Tongue (tissue), 2 donors: ENCODE data around the gene RASSF4. TPM values are rescaled to one million over a fixed set of nuclear protein-coding genes. Genes with fewer than 3 reads are reported as not detected.
"Not testable (repeated sequence)": the region's sequence is repeated elsewhere in the genome, so short reads cannot be mapped to it uniquely, and the experiment has no call there.

ENCODE experiments used
- DNase-seq: peaks from one replicate; pipeline ENCODE4 v3.0.0-alpha.2; 2015
- total RNA-seq: library from RNA; depleted of rRNA; stranded (reverse); fragments of >200 nt; gene quantifications from one replicate; pipeline ENCODE4 v1.2.3, GENCODE V29; 2014

RASSF4 gene
- total RNA-seq, 1 donor from 2014 or later: 60.9 TPM

DNA sequence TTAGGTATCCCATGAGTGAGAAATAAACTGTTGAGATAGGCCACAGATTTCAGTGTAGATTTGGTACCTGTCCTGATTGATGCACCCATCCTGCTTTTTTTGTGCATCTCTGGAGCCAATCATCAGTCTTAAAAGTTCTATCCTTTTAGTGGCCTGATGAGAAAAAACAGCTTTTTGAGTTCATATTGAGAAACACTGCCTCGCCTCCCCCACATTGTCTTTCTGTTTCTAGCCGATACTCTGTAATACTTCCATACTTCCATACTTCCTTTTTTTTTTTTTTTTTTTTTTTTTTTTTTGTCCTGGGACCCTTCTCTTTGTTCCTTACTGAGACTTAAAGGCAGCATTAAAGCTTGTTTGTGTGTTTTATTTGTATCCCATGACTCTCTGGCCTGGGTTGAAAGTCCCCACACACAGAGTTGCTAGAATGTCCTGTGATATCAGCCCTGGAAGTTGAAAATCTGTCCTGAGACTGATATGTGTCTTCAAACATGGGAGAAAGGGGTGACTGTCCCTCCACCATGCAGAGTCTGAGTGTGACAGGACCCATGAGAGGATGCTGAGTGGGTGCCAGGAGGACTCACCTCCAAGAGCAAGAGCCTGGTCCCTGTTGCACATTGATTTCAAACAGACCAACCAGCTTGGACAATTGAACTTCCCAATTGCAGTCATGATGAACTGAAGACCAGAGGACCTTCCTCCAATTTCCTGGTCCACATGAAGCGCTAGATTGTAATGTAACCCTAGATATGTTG, 46.9 kb downstream of the RASSF4 start:
- no peak for DNase-seq

DNA sequence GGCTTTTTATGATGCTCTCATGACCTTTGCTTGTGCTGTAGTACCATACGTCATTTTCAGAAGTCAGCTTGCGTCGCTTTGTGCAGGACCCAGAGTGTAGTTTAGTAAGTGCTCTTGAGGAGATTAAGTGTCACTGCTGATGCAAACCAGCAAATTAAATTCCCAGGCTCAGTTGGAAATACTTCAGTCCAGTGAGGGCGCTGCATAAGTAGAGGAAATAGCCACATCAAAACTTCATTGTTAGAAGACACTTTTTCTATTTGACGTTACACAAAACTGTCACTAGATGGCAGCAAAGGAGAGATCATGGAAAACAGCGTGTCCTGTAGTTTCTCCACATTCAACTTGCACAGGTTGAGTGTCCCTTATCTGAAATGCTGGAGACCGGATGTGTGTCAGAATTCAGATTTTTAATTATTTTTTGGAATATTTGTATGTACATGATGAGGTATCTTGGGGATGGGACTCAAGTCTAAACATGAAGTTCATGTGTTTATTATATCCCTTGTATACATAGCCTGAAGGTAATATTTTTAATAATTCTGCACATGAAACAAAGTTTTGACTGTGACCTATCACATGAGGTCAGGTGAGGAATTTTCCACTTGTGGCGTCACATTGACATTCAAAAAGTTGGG, 49.0 kb downstream of the RASSF4 start:
- peak; percentile 92 for DNase-seq

DNA sequence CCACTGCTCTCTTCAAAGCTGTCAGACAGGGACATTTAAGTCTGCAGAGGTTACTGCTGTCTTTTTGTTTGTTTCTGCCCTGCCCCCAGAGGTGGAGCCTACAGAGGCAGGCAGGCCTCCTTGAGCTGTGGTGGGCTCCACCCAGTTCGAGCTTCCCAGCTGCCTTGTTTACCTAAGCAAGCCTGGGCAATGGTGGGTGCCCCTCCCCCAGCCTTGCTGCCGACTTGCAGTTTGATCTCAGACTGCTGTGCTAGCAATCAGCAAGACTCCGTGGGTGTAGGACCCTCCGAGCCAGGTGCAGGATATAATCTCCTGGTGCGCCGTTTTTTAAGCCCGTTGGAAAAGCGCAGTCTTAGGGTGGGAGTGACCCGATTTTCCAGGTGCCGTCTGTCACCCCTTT, 55.0 kb downstream of the RASSF4 start:
- not testable (repeated sequence) for DNase-seq

DNA sequence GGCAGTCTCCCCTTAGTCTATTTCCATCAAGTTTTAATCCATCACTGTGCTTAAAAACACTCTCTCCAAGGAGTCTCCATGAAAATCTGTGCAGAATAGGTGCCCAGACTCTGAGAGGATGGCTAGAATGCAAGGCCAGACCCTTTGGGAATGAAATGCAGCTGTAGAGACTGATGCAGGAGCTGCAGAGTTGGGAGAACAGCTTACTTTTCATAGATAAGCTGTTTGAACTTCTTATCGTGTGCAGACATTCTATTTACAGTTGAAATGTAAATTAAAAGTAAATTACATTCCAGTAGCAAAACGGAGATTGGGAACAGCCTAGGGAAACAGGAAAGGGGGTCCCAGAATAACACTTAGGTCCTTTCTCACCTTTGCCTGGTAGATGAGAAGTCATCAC, 56.0 kb downstream of the RASSF4 start:
- DNase-seq: no peak

DNA sequence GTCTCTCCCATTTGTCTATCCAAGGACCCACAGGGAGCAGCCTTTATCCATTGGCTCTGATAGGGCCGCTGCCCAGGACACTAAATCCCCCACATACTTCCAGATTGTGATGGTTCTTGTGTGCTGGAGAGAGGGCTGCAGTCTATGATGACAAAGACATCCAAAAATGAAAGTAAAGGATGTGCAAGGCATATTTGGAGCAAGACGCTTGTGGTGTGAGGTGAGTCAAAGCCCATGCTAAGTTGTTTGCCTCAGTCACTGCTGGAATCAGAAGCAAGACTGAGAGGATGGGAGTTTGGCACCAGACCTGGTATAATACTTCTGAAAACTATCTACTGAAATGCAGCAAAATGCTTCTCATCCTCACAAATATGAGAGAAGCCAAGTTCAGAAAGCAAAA, 63.8 kb downstream of the RASSF4 start:
- DNase-seq: no peak

DNA sequence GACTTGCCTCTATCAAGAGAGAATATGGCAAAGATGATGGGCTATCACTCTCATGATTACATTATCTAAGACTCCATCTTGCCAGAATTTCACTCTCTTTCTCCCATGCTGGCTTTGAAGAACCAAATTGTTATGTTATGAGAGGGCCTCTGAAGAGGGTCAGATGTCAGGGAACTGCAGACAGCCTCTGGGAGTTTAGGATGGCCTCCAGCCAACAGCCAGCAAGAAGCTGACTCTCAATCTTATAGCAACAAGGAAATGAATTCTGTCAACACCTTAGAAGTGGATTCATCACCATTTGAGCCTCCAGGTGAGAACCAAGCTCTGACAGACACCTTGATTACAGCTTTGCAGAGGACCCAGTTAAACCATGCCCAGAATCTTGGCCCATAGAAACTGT, 74.7 kb downstream of the RASSF4 start:
- no peak for DNase-seq

DNA sequence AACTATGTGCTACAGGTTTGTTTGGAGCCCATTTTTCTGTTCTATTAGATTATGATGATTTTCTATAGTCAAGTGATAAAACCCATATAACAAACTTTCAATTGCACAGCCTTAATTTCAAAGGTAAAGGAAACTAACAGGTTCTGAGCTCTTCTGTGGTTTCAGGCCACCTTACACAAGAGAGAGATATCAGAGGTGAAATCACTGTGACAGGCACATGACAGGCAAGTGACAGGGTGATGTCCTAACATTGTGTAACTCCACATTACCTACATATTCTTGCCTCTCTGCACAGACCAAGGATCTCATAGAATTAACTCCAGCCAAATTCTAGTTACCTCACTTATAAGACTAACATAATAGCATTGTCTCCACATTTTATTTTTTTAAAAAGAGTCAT, 76.1 kb downstream of the RASSF4 start:
- no peak for DNase-seq

DNA sequence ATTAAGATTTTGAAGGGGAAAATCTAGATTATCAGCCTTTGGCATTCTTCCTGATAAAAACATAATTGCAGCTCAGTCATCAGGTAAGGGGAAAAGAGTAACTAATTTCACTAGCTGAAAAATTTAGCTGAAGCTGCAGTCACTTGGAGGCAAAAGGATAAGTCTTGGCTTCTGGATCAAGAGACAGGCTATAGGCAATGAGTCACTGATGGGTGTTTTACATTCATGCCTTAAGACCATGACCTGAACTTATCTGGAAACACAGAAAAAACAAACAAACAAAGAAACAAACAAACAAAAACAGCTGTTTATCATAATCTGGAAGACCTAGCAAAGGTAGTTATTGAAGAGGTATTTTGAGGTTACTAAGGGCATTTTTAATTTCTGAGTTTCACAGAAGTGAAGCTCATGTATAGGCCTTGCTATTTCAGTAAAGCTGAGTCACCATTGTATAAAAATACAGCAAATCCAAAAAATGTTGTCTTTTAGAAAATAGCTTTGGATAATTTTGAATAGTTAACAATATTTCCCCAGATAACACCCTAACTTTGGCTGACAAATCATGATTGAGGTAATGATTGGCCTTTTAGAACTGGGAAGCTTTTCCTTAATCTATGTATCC, 81.4 kb downstream of the RASSF4 start:
- DNase-seq: no peak

DNA sequence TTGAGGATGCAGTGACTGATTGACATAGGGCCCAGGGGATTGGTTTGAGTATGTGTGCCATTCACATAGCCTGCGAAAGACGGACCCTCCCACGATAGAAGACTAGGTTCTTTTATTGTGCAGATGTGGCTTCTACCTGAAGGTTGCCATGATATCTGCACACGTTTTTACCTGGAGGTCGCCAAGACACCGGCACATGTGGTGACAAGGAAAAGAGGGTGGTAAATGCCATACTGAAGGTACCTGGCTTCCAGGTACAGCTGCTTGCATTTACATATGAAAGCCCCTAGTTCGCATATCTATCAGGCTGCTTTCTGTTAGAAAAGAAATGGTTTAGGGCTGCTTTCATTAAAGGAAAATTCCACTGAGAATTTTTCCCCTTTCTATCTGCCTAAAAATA, 84.7 kb downstream of the RASSF4 start:
- no peak for DNase-seq

Other genes with a start within 250 kb of the RASSF4 start
- 0.41 TPM for gene TMEM72, start 48.5 kb upstream of the RASSF4 start, total RNA-seq
- gene DEPP1, start 19.0 kb downstream of the RASSF4 start, total RNA-seq: 44.6 TPM
- gene ZNF22, start 41.1 kb downstream of the RASSF4 start, total RNA-seq: 45.0 TPM